BJ (cell line): ENCODE data around the gene UBASH3B. TPM values are rescaled to one million over a fixed set of nuclear protein-coding genes. Genes with fewer than 3 reads are reported as not detected.

Experiments used
- CTCF ChIA-PET: fragments of 350-600 bp; formaldehyde crosslinking; extraction: SDS; loops from one replicate; lab custom pipeline; 2021; ENCODE audit warnings: antibody characterized with exemption, inconsistent platforms; lab: Yijun Ruan, JAX
- POLR2A ChIA-PET: fragments of 300-600 bp; sonication (Branson Sonifier 250); formaldehyde crosslinking; extraction: SDS; loops from one replicate; lab custom pipeline; 2021; ENCODE audit warnings: antibody characterized with exemption; lab: Charles Lee
- DNase-seq: peaks from one replicate; pipeline ENCODE4 v3.0.0-alpha.2; 2011; ENCODE audit warnings: low read depth
- H3K27me3 ChIP-seq: 2 replicates; pipeline ENCODE4 v1.6.0; 2011; ENCODE audit warnings: low read length; ENCODE audit not compliant: control insufficient read depth, insufficient read depth
- H3K36me3 ChIP-seq: 2 replicates; pipeline ENCODE4 v1.5.1; 2011; ENCODE audit warnings: low read length; ENCODE audit not compliant: control insufficient read depth, insufficient read depth
- H3K4me3 ChIP-seq: 2 replicates; pipeline ENCODE4 v1.5.1; 2011; ENCODE audit warnings: low read depth, mild to moderate bottlenecking, control low read depth, low read length
- CTCF ChIP-seq: IDR thresholded peaks from 2 replicates; pipeline ENCODE4 v1.5.1; 2011; ENCODE audit warnings: low read depth, mild to moderate bottlenecking, control low read depth, inconsistent platforms, low read length, moderate library complexity; ENCODE audit not compliant: insufficient read depth
- polyA plus RNA-seq: library from polyadenylated mRNA; depleted of rRNA; stranded (reverse); fragments of >200 nt; gene quantifications from 2 replicates; pipeline ENCODE4 v1.2.3, GENCODE V29; 2011

Gene UBASH3B
- polyA plus RNA-seq, 1 experiment: 28.4 TPM

GRCh38 chr11:122653916-122654585, 1.5 kb upstream of the UBASH3B start:
- Histone ChIP-seq H3K4me3 (no peak overlapping the region), H3K36me3 (no peaks in the 10 kb centered on the region), H3K27me3 (no peaks in the 10 kb centered on the region)
- POLR2A ChIA-PET: no interaction called here
- no peak for DNase-seq
- no peak for TF ChIP-seq CTCF
- CTCF ChIA-PET: interaction anchor here (0.8 to 3.0 kb wide), 2 partner anchors 128 to 200 kb away, joined by 4 to 16 read pairs; no protein-coding TSS in a partner anchor

DNA sequence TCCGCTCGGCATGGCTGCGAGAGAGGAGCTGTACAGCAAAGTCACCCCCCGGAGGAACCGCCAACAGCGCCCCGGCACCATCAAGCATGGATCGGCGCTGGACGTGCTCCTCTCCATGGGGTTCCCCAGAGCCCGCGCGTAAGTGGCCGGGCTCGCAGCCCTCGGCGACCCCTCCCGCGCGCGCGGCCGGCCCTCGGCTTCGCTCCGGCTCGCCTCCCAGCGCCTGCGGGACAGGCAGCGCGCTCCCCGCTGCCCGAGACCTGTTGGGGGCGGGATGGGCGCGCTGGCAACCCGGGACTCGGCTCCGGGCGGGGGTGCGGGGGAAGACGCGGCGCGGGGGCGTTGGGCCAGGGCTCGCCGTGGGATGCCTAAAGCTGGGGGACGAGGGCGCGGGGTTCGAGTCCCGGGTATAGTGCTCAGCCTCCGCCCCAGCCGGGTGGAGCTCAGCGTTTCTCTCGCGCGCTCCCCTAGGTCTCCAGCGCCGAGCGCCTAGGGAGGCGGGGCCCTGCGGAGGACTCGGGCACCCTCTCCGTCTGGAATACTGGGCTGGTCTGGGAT, 630 bp downstream of the UBASH3B start:
- POLR2A ChIA-PET: interaction anchor here (0.6 to 1.0 kb wide), 4 partner anchors 8 to 82 kb away, joined by 3 to 5 read pairs (median 4); no protein-coding TSS in a partner anchor
- CTCF ChIA-PET: interaction anchor here (0.6 to 2.0 kb wide), 10 partner anchors 15 to 197 kb away, joined by 3 to 12 read pairs (median 3); no protein-coding TSS in a partner anchor
- no peak for TF ChIP-seq CTCF
- DNase-seq: no peak
- peak overlapping the region; percentile 90 for H3K4me3 ChIP-seq
- H3K27me3 ChIP-seq: no peaks in the 10 kb centered on the region
- H3K36me3 ChIP-seq: no peaks in the 10 kb centered on the region

GRCh38 chr11:122656631-122657101, 1.1 kb downstream of the UBASH3B start:
- H3K4me3 ChIP-seq: peak overlapping the region; percentile 90
- peak; percentile 18; the same call in 1 of the 2 replicates for TF ChIP-seq CTCF
- ChIA-PET CTCF (interaction anchor here (0.9 to 2.0 kb wide), 6 partner anchors 14 to 197 kb away, joined by 3 to 12 read pairs (median 4); no protein-coding TSS in a partner anchor), POLR2A (interaction anchor here (0.6 to 1.0 kb wide), 3 partner anchors 8 to 81 kb away, joined by 3 to 5 read pairs (median 4); no protein-coding TSS in a partner anchor)
- DNase-seq: no peak
- H3K36me3 ChIP-seq: no peaks in the 10 kb centered on the region
- no peaks in the 10 kb centered on the region for H3K27me3 ChIP-seq

DNA sequence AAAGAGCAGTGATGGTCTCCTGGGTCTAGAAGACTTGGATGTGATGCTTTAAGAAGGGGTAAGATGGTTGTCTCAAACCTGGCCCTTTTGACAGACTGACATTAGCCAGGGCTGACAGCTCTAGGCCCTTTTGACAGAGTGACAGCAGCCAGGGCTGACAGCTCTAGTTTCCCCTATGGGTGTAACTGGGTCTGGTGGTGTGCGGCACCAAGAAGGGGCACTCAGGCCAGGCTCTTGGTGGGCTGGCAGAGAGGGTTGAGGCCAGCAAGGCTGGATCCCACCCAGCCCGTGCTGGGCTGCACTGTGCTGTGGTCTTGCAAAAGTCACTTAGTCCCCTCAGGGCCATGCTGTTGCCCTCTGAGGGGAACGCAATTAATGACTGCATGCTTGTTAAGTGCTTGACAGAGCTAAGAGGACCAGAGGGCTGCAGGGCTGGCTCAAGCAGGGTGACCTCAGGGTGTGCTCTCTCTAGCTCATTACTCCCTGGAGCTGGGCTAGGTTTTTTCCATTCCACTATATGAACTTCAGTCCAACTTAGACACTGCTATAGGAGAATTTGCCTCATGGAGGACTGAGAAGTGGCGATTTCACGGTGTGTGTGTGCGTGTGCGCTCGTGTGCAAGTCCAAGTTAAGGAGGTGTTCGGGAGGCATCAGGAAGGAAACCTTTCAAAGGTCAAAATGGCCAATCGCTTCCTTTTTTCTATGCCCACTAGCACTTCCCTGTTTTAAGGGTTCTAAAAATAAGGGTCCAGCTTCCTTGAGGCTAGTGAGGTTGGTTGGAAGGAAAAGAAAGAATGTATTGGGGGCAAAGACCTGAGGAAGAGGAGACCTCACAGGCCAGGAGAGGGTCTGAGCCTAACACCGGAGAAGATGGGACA, 4.4 kb downstream of the UBASH3B start:
- no peak for DNase-seq
- TF ChIP-seq CTCF: no peak
- H3K27me3 ChIP-seq: no peaks in the 10 kb centered on the region
- CTCF ChIA-PET: interaction anchor here (0.6 to 2.4 kb wide), 6 partner anchors 24 to 121 kb away, joined by 3 to 7 read pairs (median 4); no protein-coding TSS in a partner anchor
- no peaks in the 10 kb centered on the region for H3K36me3 ChIP-seq
- no peak overlapping the region for H3K4me3 ChIP-seq
- POLR2A ChIA-PET: no interaction called here
